H1 (cell line): ENCODE data around the gene NF1. TPM values are rescaled to one million over a fixed set of nuclear protein-coding genes. Genes with fewer than 3 reads are reported as not detected.

Source experiments
- CHD7 ChIP-seq: fragments of 300-600 bp; sonication (generic); IDR thresholded peaks from 2 replicates; pipeline ENCODE4 v1.7.1; 2012; ENCODE audit warnings: low read length, moderate library complexity, mild to moderate bottlenecking, inconsistent platforms; ENCODE audit not compliant: insufficient replicate concordance
- polyA plus RNA-seq, 7 experiments: library from polyadenylated mRNA; depleted of rRNA in 3 of 7; stranded (reverse) in 5 of 7; unstranded in 2 of 7; fragments of >200 nt in 5 of 7; fragments of 200-250 nt in 2 of 7; gene quantifications; 1 replicate in 5 of 7; 2 replicates in 1 of 7; 4 replicates in 1 of 7; pipeline versions ENCODE4 v1.2.1 to v1.2.3, GENCODE V29; 2011 to 2013; ENCODE audit warnings: missing spikeins in 2 of 7, mixed read lengths in 2 of 7
- total RNA-seq: library from RNA; stranded (reverse); fragmentation: NEBNext Ultra II Directional; extraction: Animal tissue kit (Norgen Biotek cat#: 25700); gene quantifications from 2 replicates; pipeline ENCODE4 v1.2.1, GENCODE V29; 2021

Gene NF1
- total and polyA plus RNA-seq, 2 of the 8 experiments (the other 6 are each of a cell fraction or from before 2014, with no cell fraction given): 19.3 to 29.6 TPM

- TF ChIP-seq CHD7: no peak
- TF ChIP-seq, all 59 proteins: peak for 2
Measured at GRCh38 chr17:31249835-31250141, 155.0 kb downstream of the NF1 start (continued).
